ENCODE results near the gene DDX42. TPM values are rescaled to one million over a fixed set of nuclear protein-coding genes. Genes with fewer than 3 reads are reported as not detected.

DDX42 gene
- total and polyA plus RNA-seq, 9 of the 15 experiments (the other 6 are each of a cell fraction or from before 2014, with no cell fraction given): 16.5 to 149 (median 87.6) TPM

- TF ChIP-seq ZBTB17 (CRISPR knock-in tag; IDR thresholded peaks at IDR 0.05) (peak; percentile 69; the same call in 1 of the 2 replicates), C11orf30 (IDR thresholded peaks at IDR 0.05; ENCODE audit: low read depth) (peak; percentile 58; the same call in 1 of the 2 replicates), HES1 (IDR thresholded peaks at IDR 0.05; ENCODE audit: low read depth) (0 out of 2 replicates have a peak, but pooled peaks have one; percentile 19), HDAC1 (IDR thresholded peaks at IDR 0.05) (peak; percentile 59 to 71; a peak in 3 of 4 replicates), MCM2 (IDR thresholded peaks at IDR 0.05; ENCODE audit: low read depth) (no peak), ARID1B (IDR thresholded peaks at IDR 0.05) (peak; percentile 52; the same call in 1 of the 2 replicates), SMARCB1 (IDR thresholded peaks at IDR 0.05; ENCODE audit: insufficient read length, low read depth) (peak; percentile 32), KAT2B (IDR thresholded peaks at IDR 0.05; ENCODE audit: low read depth, low read length) (no peak), FOXA3 (CRISPR knock-in tag; conservative IDR thresholded peaks at IDR 0.05 in 1 of 2, IDR thresholded peaks at IDR 0.05 in 1 of 2) (peak in 1 of 2 experiments; percentile 31; a peak in 1 of 4 replicates), ZFPM2 (CRISPR knock-in tag; IDR thresholded peaks at IDR 0.05) (no peak), SIN3A (IDR thresholded peaks at IDR 0.05; ENCODE audit: borderline replicate concordance in 2 of 2, control insufficient read depth in 1 of 2, low read depth in 2 of 2, low read length in 2 of 2) (peak; percentile 75 to 89; a peak in 3 of 4 replicates), CBFB (CRISPR knock-in tag; IDR thresholded peaks at IDR 0.05) (no peak), EGR1 (conservative IDR thresholded peaks at IDR 0.05) (peak; percentile 78), E2F6 (IDR thresholded peaks at IDR 0.05; ENCODE audit: borderline replicate concordance in 1 of 2, extremely low read depth in 1 of 2, insufficient read depth in 1 of 2, insufficient read length in 1 of 2, low read depth in 1 of 2, low read length in 1 of 2, poor library complexity in 1 of 2, severe bottlenecking in 1 of 2) (peak; percentile 36 to 76), BRD9 (IDR thresholded peaks at IDR 0.05; ENCODE audit: low read depth, partially characterized antibody) (peak; percentile 45), TAL1 (IDR thresholded peaks at IDR 0.05) (peak; percentile 47), SMARCA4 (IDR thresholded peaks at IDR 0.05) (peak; percentile 23; the same call in 1 of the 2 replicates), MTA1 (IDR thresholded peaks at IDR 0.05; ENCODE audit: borderline replicate concordance) (peak; percentile 86; the same call in 1 of the 2 replicates), PHF8 (IDR thresholded peaks at IDR 0.05; ENCODE audit: borderline replicate concordance, low read length) (peak; percentile 30; the same call in 1 of the 2 replicates), ZC3H11A (IDR thresholded peaks at IDR 0.05; ENCODE audit: low read depth, low read length) (no peak), SREBF1 (IDR thresholded peaks at IDR 0.05; ENCODE audit: borderline replicate concordance, low read depth, low read length) (peak; percentile 88; the same call in 1 of the 2 replicates), UBTF (IDR thresholded peaks at IDR 0.05; ENCODE audit: borderline replicate concordance in 1 of 2, low read depth in 2 of 2, low read length in 2 of 2) (peak in 1 of 2 experiments; percentile 92; a peak in 3 of 4 replicates), POLR2G (IDR thresholded peaks at IDR 0.05; ENCODE audit: low read depth, low read length) (peak; percentile 90)
Observed at GRCh38 chr17:63842540-63843386, 68.8 kb downstream of the DDX42 start, which contains the start of gene SMARCD2 (continued).
